H1 (cell line): ENCODE results near the gene COA5. TPM values are rescaled to one million over a fixed set of nuclear protein-coding genes. Genes with fewer than 3 reads are reported as not detected.

ENCODE experiments used
- CTCF ChIA-PET: fragments of 300-600 bp; sonication (Branson Sonifier 250); formaldehyde crosslinking; loops from one replicate; lab custom pipeline; 2021; ENCODE audit not compliant: partially characterized antibody; lab: Charles Lee
- POLR2A ChIA-PET: fragments of 300-600 bp; sonication (Branson Sonifier 250); formaldehyde crosslinking; loops from one replicate; lab custom pipeline; 2021; ENCODE audit warnings: inconsistent platforms; ENCODE audit not compliant: partially characterized antibody; lab: Charles Lee
- DNase-seq, 2 experiments: peaks; one replicate each; pipeline versions ENCODE4 v3.0.0 to v3.0.0-alpha.2; 2010 to 2022; ENCODE audit warnings: low spot score in 2 of 2, low read depth in 1 of 2, mixed read lengths in 1 of 2
- FAIRE-seq: peaks from 2 replicates; lab custom pipeline; 2011; peaks lifted over from hg19 to GRCh38; lab: Jason Lieb, UNC
- H2AFZ ChIP-seq: 2 replicates; pipeline ENCODE4 v1.8.1; 2012; ENCODE audit warnings: low read length, inconsistent platforms
- H2AK5ac ChIP-seq: 2 replicates; pipeline ENCODE4 v1.6.1; 2013; ENCODE audit warnings: low read depth, low read length
- H2BK120ac ChIP-seq: replicated peaks from 2 replicates; pipeline ENCODE3; 2013; ENCODE audit warnings: low read depth, low read length, inconsistent platforms
- H2BK12ac ChIP-seq: 2 replicates; pipeline ENCODE4 v1.6.1; 2013; ENCODE audit warnings: low read depth, low read length
- H2BK15ac ChIP-seq: 2 replicates; pipeline ENCODE4 v1.6.1; 2013; ENCODE audit warnings: low read length
- H2BK20ac ChIP-seq: 2 replicates; pipeline ENCODE4 v1.6.1; 2013; ENCODE audit warnings: low read length
- H2BK5ac ChIP-seq: 2 replicates; pipeline ENCODE4 v1.6.1; 2013; ENCODE audit warnings: low read depth, low read length
- H3K14ac ChIP-seq: 2 replicates; pipeline ENCODE4 v1.6.1; 2013; ENCODE audit warnings: inconsistent platforms; ENCODE audit not compliant: insufficient read length
- H3K18ac ChIP-seq: 2 replicates; pipeline ENCODE4 v1.6.1; 2013; ENCODE audit warnings: low read length; ENCODE audit errors: extremely low read depth
- H3K23ac ChIP-seq: 2 replicates; pipeline ENCODE4 v1.6.1; 2013; ENCODE audit warnings: inconsistent platforms; ENCODE audit not compliant: insufficient read length
- H3K23me2 ChIP-seq: 2 replicates; pipeline ENCODE4 v1.6.1; 2013; ENCODE audit warnings: low read depth, low read length
- H3K27ac ChIP-seq: 2 replicates; pipeline ENCODE4 v1.6.1; 2011; ENCODE audit warnings: low read depth, low read length, inconsistent platforms
- H3K27me3 ChIP-seq, 4 experiments: replicated peaks in 1 of 4; 1 replicate in 1 of 4; 2 replicates in 3 of 4; pipeline versions ENCODE4 v1.6.1 to v1.8.1; 2011 to 2013; ENCODE audit warnings: low read length in 3 of 4, mild to moderate bottlenecking in 3 of 4, inconsistent platforms in 2 of 4, mixed read lengths in 2 of 4, moderate library complexity in 1 of 4; ENCODE audit not compliant: control insufficient read depth in 3 of 4, insufficient read depth in 3 of 4; ENCODE audit errors: extremely low read depth in 1 of 4
- H3K36me3 ChIP-seq, 4 experiments: 2 replicates each; pipeline versions ENCODE4 v1.6.1 to v1.8.1; 2011 to 2013; ENCODE audit warnings: mild to moderate bottlenecking in 4 of 4, low read length in 3 of 4, moderate library complexity in 2 of 4, control low read depth in 1 of 4, inconsistent platforms in 1 of 4; ENCODE audit not compliant: insufficient read depth in 4 of 4, control insufficient read depth in 2 of 4
- H3K4ac ChIP-seq: replicated peaks from 2 replicates; pipeline ENCODE3; 2013; ENCODE audit warnings: low read length, low read depth, mixed read lengths, inconsistent platforms; ENCODE audit not compliant: insufficient read length
- H3K4me1 ChIP-seq, 4 experiments: replicated peaks in 1 of 4; 1 replicate in 1 of 4; 2 replicates in 3 of 4; pipeline versions ENCODE4 v1.6.1 to v1.8.1; 2011 to 2013; ENCODE audit warnings: low read length in 3 of 4, inconsistent platforms in 2 of 4, mixed read lengths in 1 of 4; ENCODE audit not compliant: insufficient read depth in 4 of 4, control insufficient read depth in 3 of 4
- H3K4me2 ChIP-seq, 2 experiments: 2 replicates each; pipeline versions ENCODE4 v1.6.1 to v1.8.1; 2011 to 2013; ENCODE audit warnings: low read depth in 2 of 2, low read length in 2 of 2, control low read depth in 1 of 2, inconsistent platforms in 1 of 2, mild to moderate bottlenecking in 1 of 2; ENCODE audit not compliant: insufficient read depth in 1 of 2
- H3K4me3 ChIP-seq, 4 experiments: fragments of 200-600, 300-600 bp in 1 of 4; sonication (generic), shearing (Covaris generic), sonication (Bioruptor Twin) in 1 of 4; 2 replicates each; pipeline versions ENCODE4 v1.5.1 to v1.8.1; 2011 to 2016; ENCODE audit warnings: low read length in 4 of 4, low read depth in 3 of 4, control low read depth in 2 of 4, inconsistent platforms in 2 of 4, mild to moderate bottlenecking in 2 of 4, mixed read lengths in 1 of 4, moderate library complexity in 1 of 4; ENCODE audit not compliant: insufficient read depth in 2 of 4; ENCODE audit errors: extremely low read depth in 1 of 4
- H3K56ac ChIP-seq: replicated peaks from 2 replicates; pipeline ENCODE3; 2013; ENCODE audit warnings: low read depth, mild to moderate bottlenecking, mixed read lengths, low read length, inconsistent platforms; ENCODE audit not compliant: insufficient read length
- H3K79me1 ChIP-seq: 2 replicates; pipeline ENCODE4 v1.6.1; 2013; ENCODE audit warnings: low read depth, low read length, control low read depth
- H3K79me2 ChIP-seq, 2 experiments: 2 replicates each; pipeline versions ENCODE4 v1.6.1 to v1.8.1; 2012 to 2013; ENCODE audit warnings: low read length in 2 of 2, mild to moderate bottlenecking in 2 of 2, inconsistent platforms in 1 of 2; ENCODE audit not compliant: insufficient read depth in 2 of 2, control insufficient read depth in 1 of 2
- H3K9ac ChIP-seq, 4 experiments: replicated peaks in 1 of 4; 1 replicate in 1 of 4; 2 replicates in 3 of 4; pipeline versions ENCODE4 v1.6.1 to v1.8.1; 2011 to 2013; ENCODE audit warnings: low read depth in 3 of 4, low read length in 3 of 4, control low read depth in 2 of 4, mild to moderate bottlenecking in 2 of 4, moderate library complexity in 2 of 4, inconsistent platforms in 1 of 4; ENCODE audit errors: extremely low read depth in 1 of 4
- H3K9me3 ChIP-seq, 2 experiments: 2 replicates each; pipeline versions ENCODE4 v1.6.1 to v1.8.1; 2012 to 2013; ENCODE audit warnings: mild to moderate bottlenecking in 2 of 2, moderate library complexity in 2 of 2, control low read depth in 1 of 2, inconsistent platforms in 1 of 2, low read depth in 1 of 2, low read length in 1 of 2, mixed read lengths in 1 of 2; ENCODE audit not compliant: insufficient read depth in 2 of 2
- H4K20me1 ChIP-seq, 2 experiments: replicated peaks in 1 of 2; 2 replicates each; pipeline versions ENCODE3 to v1.8.1; 2011 to 2013; ENCODE audit warnings: inconsistent platforms in 2 of 2, low read length in 2 of 2, mild to moderate bottlenecking in 1 of 2; ENCODE audit not compliant: insufficient read depth in 2 of 2, control insufficient read depth in 1 of 2
- H4K5ac ChIP-seq: 2 replicates; pipeline ENCODE4 v1.6.1; 2013; ENCODE audit warnings: low read length, low read depth, mixed read lengths, inconsistent platforms; ENCODE audit not compliant: insufficient read length
- H4K8ac ChIP-seq: 2 replicates; pipeline ENCODE4 v1.8.0; 2013; ENCODE audit warnings: mild to moderate bottlenecking, moderate library complexity, low read length, inconsistent platforms; ENCODE audit not compliant: insufficient read depth; ENCODE audit errors: extremely low read depth
- H4K91ac ChIP-seq: replicated peaks from 2 replicates; pipeline ENCODE3; 2013; ENCODE audit warnings: low read length, mixed read lengths, inconsistent platforms; ENCODE audit not compliant: insufficient read length
- EP300 ChIP-seq, 2 experiments: IDR thresholded peaks; 1 replicate in 1 of 2; 2 replicates in 1 of 2; pipeline ENCODE4 v1.6.1; 2011 to 2012; ENCODE audit warnings: low read depth in 2 of 2, low read length in 2 of 2, mild to moderate bottlenecking in 2 of 2, borderline replicate concordance in 1 of 2, inconsistent platforms in 1 of 2, moderate library complexity in 1 of 2
- RNF2 ChIP-seq: fragments of 200-900, 300-1000 bp; sonication (generic); IDR thresholded peaks from 2 replicates; pipeline ENCODE4 v1.7.1; 2016; ENCODE audit warnings: borderline replicate concordance, low read depth, mild to moderate bottlenecking, antibody characterized with exemption, low read length; ENCODE audit not compliant: poor library complexity, severe bottlenecking; ENCODE audit errors: missing control alignments
- SUZ12 ChIP-seq: fragments of 200-600 bp; sonication (generic); IDR thresholded peaks from 2 replicates; pipeline ENCODE4 v1.6.1; 2012; ENCODE audit warnings: mild to moderate bottlenecking, inconsistent platforms, low read length, moderate library complexity, mixed read lengths
- WGBS, 2 experiments: shearing (Covaris generic) in 1 of 2; methylation state at CpG; one replicate each; pipeline versions ENCODE4 v1.1.6 to v1.1.7; 2013 to 2015; ENCODE audit warnings: low lambda C conversion rate in 2 of 2, mixed read lengths in 2 of 2, inconsistent platforms in 1 of 2, low coverage in 1 of 2, missing lambda C conversion rate in 1 of 2; ENCODE audit not compliant: insufficient replicate concordance in 2 of 2, insufficient coverage in 1 of 2, insufficient read length in 1 of 2; ENCODE audit errors: extremely low coverage in 1 of 2, missing lambda C conversion rate in 1 of 2; 5-methylcytosine and 5-hydroxymethylcytosine counted together
- polyA plus RNA-seq, 7 experiments: library from polyadenylated mRNA; depleted of rRNA in 3 of 7; stranded (reverse) in 5 of 7; unstranded in 2 of 7; fragments of >200 nt in 5 of 7; fragments of 200-250 nt in 2 of 7; gene quantifications; 1 replicate in 5 of 7; 2 replicates in 1 of 7; 4 replicates in 1 of 7; pipeline versions ENCODE4 v1.2.1 to v1.2.3, GENCODE V29; 2011 to 2013; ENCODE audit warnings: missing spikeins in 2 of 7, mixed read lengths in 2 of 7
- total RNA-seq: library from RNA; stranded (reverse); fragmentation: NEBNext Ultra II Directional; extraction: Animal tissue kit (Norgen Biotek cat#: 25700); gene quantifications from 2 replicates; pipeline ENCODE4 v1.2.1, GENCODE V29; 2021

Gene COA5
- total and polyA plus RNA-seq, 2 of the 8 experiments (the other 6 are each of a cell fraction or from before 2014, with no cell fraction given) = 20.3 to 24.7 TPM

GRCh38 chr2:98558852-98559530, 49.3 kb downstream of the COA5 start:
- Histone ChIP-seq H3K9ac (no peak overlapping the region), H3K56ac (no peak overlapping the region), H2AFZ (no peak overlapping the region), H3K14ac (no peak overlapping the region), H2AK5ac (no peak overlapping the region), H3K4me1 (no peaks in the 10 kb centered on the region), H2BK12ac (no peak overlapping the region), H3K23ac (no peak overlapping the region), H3K27me3 (no peaks in the 10 kb centered on the region), H2BK15ac (no peak overlapping the region), H3K4me2 (no peak overlapping the region), H3K27ac (no peak overlapping the region), H3K4ac (no peak overlapping the region), H3K79me2 (no peaks in the 10 kb centered on the region), H4K91ac (no peak overlapping the region), H3K18ac (no peak overlapping the region), H4K8ac (no peak overlapping the region)
- WGBS, 2 experiments = 93% methylated on average over 16 of the region's 16 CpGs; no CpG with 5 or more reads in 1 of the 2 experiments
- no peak for FAIRE-seq
- CTCF ChIA-PET = interaction anchor here (1.0 to 1.5 kb wide), 3 partner anchors 14 to 143 kb away, joined by 3 to 4 read pairs (median 3); no protein-coding TSS in a partner anchor
- TF ChIP-seq RNF2 = no peak
- no peak for TF ChIP-seq SUZ12
- TF ChIP-seq EP300 (IDR thresholded peaks at IDR 0.05; ENCODE audit: borderline replicate concordance in 1 of 2, low read depth in 2 of 2, low read length in 2 of 2) = no peak
- TF ChIP-seq, all 59 proteins: peak for 0
- no peak overlapping the region for H4K5ac ChIP-seq
- no peak for DNase-seq
- H3K23me2 ChIP-seq = no peaks in the 10 kb centered on the region
- POLR2A ChIA-PET = no interaction called here
- peaks cover 5 to 44% (median 27%) of the 10 kb centered on the region in 4 experiments for H3K36me3 ChIP-seq
- H2BK5ac ChIP-seq = no peak overlapping the region
- no peaks in the 10 kb centered on the region for H3K79me1 ChIP-seq
- no peaks in the 10 kb centered on the region for H3K9me3 ChIP-seq
- H3K4me3 ChIP-seq = no peak overlapping the region
- peaks cover 0 to 4% of the 10 kb centered on the region in 2 experiments for H4K20me1 ChIP-seq
- no peak overlapping the region for H2BK120ac ChIP-seq
- no peak overlapping the region for H2BK20ac ChIP-seq
